SK-N-SH (cell line): ENCODE measurements around the gene WDR27. TPM values are rescaled to one million over a fixed set of nuclear protein-coding genes. Genes with fewer than 3 reads are reported as not detected.

Source experiments
- CTCF ChIA-PET: fragments of 300-600, 350-600 bp; formaldehyde crosslinking; extraction: SDS; loops from one replicate; lab custom pipeline; 2021; lab: Yijun Ruan, JAX
- POLR2A ChIA-PET: fragments of 350-600 bp; sonication (Branson Sonifier 250); formaldehyde crosslinking; extraction: SDS; loops from one replicate; lab custom pipeline; 2020; ENCODE audit warnings: antibody characterized with exemption, inconsistent platforms; lab: Yijun Ruan, JAX
- DNase-seq: peaks from one replicate; pipeline ENCODE4 v3.0.0; 2012
- H2AFZ ChIP-seq: fragments of 200-600 bp; sonication (generic); 2 replicates; pipeline ENCODE4 v1.8.1; 2016; ENCODE audit warnings: antibody characterized with exemption, mild to moderate bottlenecking, low read depth
- H3F3A ChIP-seq: fragments of 200-600 bp; sonication (generic); replicated peaks from 2 replicates; pipeline ENCODE3; 2016; ENCODE audit warnings: antibody characterized with exemption, mild to moderate bottlenecking; ENCODE audit not compliant: insufficient read depth
- H3K27ac ChIP-seq, 2 experiments: fragments of 200-500 bp in 1 of 2; fragments of 200-600 bp in 1 of 2; sonication (Bioruptor generic) in 1 of 2; sonication (generic), shearing (Covaris generic) in 1 of 2; 2 replicates each; pipeline versions ENCODE4 v1.5.1 to v1.6.1; 2014 to 2016; ENCODE audit warnings: low read depth in 2 of 2, inconsistent platforms in 1 of 2, low read length in 1 of 2, mild to moderate bottlenecking in 1 of 2, mixed read lengths in 1 of 2
- H3K27me3 ChIP-seq: fragments of 200-600 bp; sonication (generic), shearing (Covaris generic); 2 replicates; pipeline ENCODE4 v1.6.1; 2016; ENCODE audit warnings: mixed run types; ENCODE audit not compliant: insufficient read depth
- H3K36me3 ChIP-seq, 2 experiments: fragments of 200-500 bp in 1 of 2; fragments of 200-600 bp in 1 of 2; sonication (Bioruptor generic) in 1 of 2; sonication (generic) in 1 of 2; replicated peaks in 1 of 2; 2 replicates each; pipeline versions ENCODE3 to v1.5.1; 2014 to 2016; ENCODE audit warnings: low read length in 1 of 2, mild to moderate bottlenecking in 1 of 2; ENCODE audit not compliant: insufficient read depth in 2 of 2, control insufficient read depth in 1 of 2
- H3K4me1 ChIP-seq, 2 experiments: fragments of 200-500 bp in 1 of 2; fragments of 200-600 bp in 1 of 2; sonication (Bioruptor generic) in 1 of 2; sonication (generic), shearing (Covaris generic) in 1 of 2; 2 replicates each; pipeline versions ENCODE4 v1.5.1 to v1.6.1; 2014 to 2016; ENCODE audit warnings: low read depth in 1 of 2, low read length in 1 of 2, mixed run types in 1 of 2; ENCODE audit not compliant: insufficient read depth in 2 of 2, control insufficient read depth in 1 of 2
- H3K4me2 ChIP-seq: fragments of 200-600 bp; sonication (generic), shearing (Covaris generic); 2 replicates; pipeline ENCODE4 v1.6.1; 2017; ENCODE audit warnings: mixed run types
- H3K4me3 ChIP-seq, 2 experiments: fragments of 200-500 bp in 1 of 2; fragments of 200-600 bp in 1 of 2; sonication (Bioruptor generic) in 1 of 2; sonication (generic), shearing (Covaris generic) in 1 of 2; 2 replicates each; pipeline versions ENCODE4 v1.5.1 to v1.8.1; 2014 to 2016; ENCODE audit warnings: low read depth in 2 of 2, inconsistent platforms in 1 of 2, low read length in 1 of 2, mild to moderate bottlenecking in 1 of 2, mixed read lengths in 1 of 2, moderate library complexity in 1 of 2
- H3K79me2 ChIP-seq: fragments of 200-600 bp; sonication (generic); 2 replicates; pipeline ENCODE4 v1.8.1; 2017; ENCODE audit warnings: mild to moderate bottlenecking; ENCODE audit not compliant: insufficient read depth
- H3K9ac ChIP-seq: fragments of 200-600 bp; sonication (generic); 2 replicates; pipeline ENCODE4 v1.6.1; 2017; ENCODE audit warnings: mixed run types
- H3K9me2 ChIP-seq: fragments of 200-600 bp; sonication (generic); 2 replicates; pipeline ENCODE4 v1.6.1; 2017; ENCODE audit warnings: mixed run types
- H3K9me3 ChIP-seq: fragments of 200-600 bp; sonication (generic); 2 replicates; pipeline ENCODE4 v1.6.1; 2017; ENCODE audit warnings: mixed run types, mild to moderate bottlenecking, moderate library complexity
- H4K20me1 ChIP-seq: fragments of 200-600 bp; sonication (generic); 2 replicates; pipeline ENCODE4 v1.6.1; 2017; ENCODE audit warnings: mild to moderate bottlenecking, mixed run types; ENCODE audit not compliant: insufficient read depth
- CHD2 ChIP-seq: fragments of 150-350 bp; IDR thresholded peaks from 2 replicates; pipeline ENCODE4 v1.6.1; 2018; ENCODE audit warnings: low read length; ENCODE audit not compliant: partially characterized antibody
- CTCF ChIP-seq: fragments of 200-600 bp; sonication (generic); IDR thresholded peaks from 2 replicates; pipeline ENCODE4 v1.6.1; 2017; ENCODE audit warnings: antibody characterized with exemption, mild to moderate bottlenecking, moderate library complexity
- EZH2phosphoT487 ChIP-seq: fragments of 200-600 bp; sonication (generic); IDR thresholded peaks from 2 replicates; pipeline ENCODE4 v1.6.1; 2017; ENCODE audit warnings: low read depth, mixed run types, mild to moderate bottlenecking, antibody characterized with exemption, moderate library complexity, borderline replicate concordance
- FOSL2 ChIP-seq: IDR thresholded peaks from 2 replicates; pipeline ENCODE4 v1.4.0; 2012; ENCODE audit warnings: low read depth, mild to moderate bottlenecking, moderate library complexity, borderline replicate concordance
- GABPA ChIP-seq: IDR thresholded peaks from 2 replicates; pipeline ENCODE4 v1.4.0; 2012; ENCODE audit warnings: low read depth, mild to moderate bottlenecking
- JUND ChIP-seq: IDR thresholded peaks from 2 replicates; pipeline ENCODE4 v1.4.0; 2012
- MAX ChIP-seq: IDR thresholded peaks from 2 replicates; pipeline ENCODE4 v1.4.0; 2012; ENCODE audit warnings: low read depth
- MEF2A ChIP-seq: IDR thresholded peaks from 2 replicates; pipeline ENCODE4 v1.4.0; 2012; ENCODE audit warnings: low read depth, borderline replicate concordance
- MXI1 ChIP-seq: IDR thresholded peaks from 2 replicates; pipeline ENCODE4 v1.6.1; 2012; ENCODE audit warnings: mild to moderate bottlenecking, low read depth, low read length, improper control_type of control experiment
- NFIC ChIP-seq: IDR thresholded peaks from 2 replicates; pipeline ENCODE4 v1.4.0; 2012; ENCODE audit warnings: borderline replicate concordance
- RAD21 ChIP-seq: IDR thresholded peaks from 2 replicates; pipeline ENCODE4 v1.6.1; 2012; ENCODE audit warnings: mild to moderate bottlenecking, low read length
- RCOR1 ChIP-seq: fragments of 150-350 bp; IDR thresholded peaks from 2 replicates; pipeline ENCODE4 v1.6.1; 2017; ENCODE audit warnings: antibody characterized with exemption, low read length
- REST ChIP-seq: IDR thresholded peaks from 2 replicates; pipeline ENCODE4 v1.6.1; 2012; ENCODE audit warnings: mild to moderate bottlenecking, low read depth, low read length, moderate library complexity
- RFX5 ChIP-seq: IDR thresholded peaks from 2 replicates; pipeline ENCODE4 v1.6.1; 2012; ENCODE audit warnings: mild to moderate bottlenecking, improper control_type of control experiment, low read length
- RXRA ChIP-seq: IDR thresholded peaks from 2 replicates; pipeline ENCODE4 v1.4.0; 2012; ENCODE audit warnings: low read depth, mild to moderate bottlenecking, borderline replicate concordance
- TAF1 ChIP-seq: IDR thresholded peaks from 2 replicates; pipeline ENCODE4 v1.6.1; 2012; ENCODE audit warnings: low read depth, mild to moderate bottlenecking, low read length, moderate library complexity, borderline replicate concordance
- TEAD4 ChIP-seq: IDR thresholded peaks from 2 replicates; pipeline ENCODE4 v1.4.0; 2012; ENCODE audit warnings: mild to moderate bottlenecking, borderline replicate concordance; ENCODE audit not compliant: insufficient read depth
- USF1 ChIP-seq: IDR thresholded peaks from 2 replicates; pipeline ENCODE4 v1.4.0; 2012; ENCODE audit warnings: low read depth, borderline replicate concordance
- USF2 ChIP-seq: fragments of 150-350 bp; IDR thresholded peaks from 2 replicates; pipeline ENCODE4 v1.6.1; 2017; ENCODE audit warnings: antibody characterized with exemption, low read length, low read depth, borderline replicate concordance
- YY1 ChIP-seq: IDR thresholded peaks from 2 replicates; pipeline ENCODE4 v1.4.0; 2012; ENCODE audit warnings: low read depth, mild to moderate bottlenecking
- ZBTB33 ChIP-seq: IDR thresholded peaks from 2 replicates; pipeline ENCODE4 v1.4.0; 2012; ENCODE audit warnings: low read depth, borderline replicate concordance
- WGBS: methylation state at CpG from one replicate; pipeline ENCODE4 v1.1.6; 2017; ENCODE audit warnings: low lambda C conversion rate; 5-methylcytosine and 5-hydroxymethylcytosine counted together
- polyA plus RNA-seq, 3 experiments: library from polyadenylated mRNA; depleted of rRNA; stranded (reverse); fragments of >200 nt; gene quantifications; 2 replicates each; pipeline ENCODE4 v1.2.3, GENCODE V29; 2012

Gene WDR27
- polyA plus RNA-seq, 1 of the 3 experiments (the other 2 are of a cell fraction) = 55.6 TPM

GRCh38 chr6:169723200-169723909 is 21.5 kb upstream of the WDR27 start:
- peaks cover 23% of the 10 kb centered on the region for H4K20me1 ChIP-seq
- POLR2A ChIA-PET = interaction anchor here (0.7 to 2.4 kb wide), 4 partner anchors 21 to 157 kb away, joined by 4 to 14 read pairs (median 12); partner anchors contain the start of genes C6orf120, DYNLT2, ERMARD and WDR27
- H3K79me2 ChIP-seq = peaks cover 51% of the 10 kb centered on the region
- H3K27me3 ChIP-seq = no peaks in the 10 kb centered on the region
- peak overlapping the region; percentile 65 to 82 for H3K4me3 ChIP-seq
- H3K9me3 ChIP-seq = no peaks in the 10 kb centered on the region
- peak; percentile 81 for DNase-seq
- peaks cover 0 to 3% of the 10 kb centered on the region in 2 experiments for H3K36me3 ChIP-seq
- CTCF ChIA-PET = interaction anchor here (2.1 to 2.6 kb wide), 3 partner anchors 14 to 67 kb away, joined by 6 to 12 read pairs (median 7); no protein-coding TSS in a partner anchor
- peak overlapping the region; percentile 91 for H3K4me2 ChIP-seq
- H3F3A ChIP-seq = peaks cover 19% of the 10 kb centered on the region
- TF ChIP-seq FOSL2 (no peak), RFX5 (no peak), TAF1 (no peak), JUND (no peak), NFIC (no peak), USF1 (no peak), CTCF (no peak), RXRA (no peak), EZH2phosphoT487 (no peak), CHD2 (no peak), RCOR1 (no peak), MEF2A (no peak), MXI1 (0 out of 2 replicates have a peak, but pooled peaks have one; percentile 8), TEAD4 (no peak), MAX (0 out of 2 replicates have a peak, but pooled peaks have one; percentile 17), GABPA (no peak), RAD21 (no peak), REST (0 out of 2 replicates have a peak, but pooled peaks have one; percentile 1), USF2 (no peak), YY1 (no peak), ZBTB33 (no peak)
- 1% methylated on average over 27 of the region's 70 CpGs for WGBS
- H3K9ac ChIP-seq = peak overlapping the region; percentile 68
- peak overlapping the region; percentile 56 to 74 for H3K27ac ChIP-seq
- H3K9me2 ChIP-seq = no peaks in the 10 kb centered on the region
- peak overlapping the region; percentile 14; the same call in 1 of the 2 replicates for H2AFZ ChIP-seq
- H3K4me1 ChIP-seq = peaks cover 15 to 19% of the 10 kb centered on the region in 2 experiments; a peak in 3 of 4 replicates
